GM23338 (cell line): ENCODE results near the gene NUP214. TPM values are rescaled to one million over a fixed set of nuclear protein-coding genes. Genes with fewer than 3 reads are reported as not detected.

ENCODE experiments used
- ATAC-seq: fragments of 200-7000 bp; cut with Tn5 transposase; 3 replicates; pipeline ENCODE4 v1.9.1; 2020
- DNase-seq: peaks from one replicate; pipeline ENCODE4 v3.0.0-alpha.2; 2015; ENCODE audit warnings: low spot score
- H2AFZ ChIP-seq: fragments of 200-600 bp; sonication (generic); 2 replicates; pipeline ENCODE4 v1.8.0; 2016; ENCODE audit warnings: antibody characterized with exemption, mild to moderate bottlenecking, moderate library complexity
- H3F3A ChIP-seq: fragments of 200-600 bp; sonication (generic); replicated peaks from 2 replicates; pipeline ENCODE4 v1.8.0; 2017; ENCODE audit warnings: antibody characterized with exemption, mixed run types, low read depth
- H3K27ac ChIP-seq: fragments of 200-600 bp; sonication (generic); 2 replicates; pipeline ENCODE4 v1.6.1; 2016; ENCODE audit warnings: low read depth
- H3K27me3 ChIP-seq: fragments of 200-600 bp; sonication (generic); 2 replicates; pipeline ENCODE4 v1.8.0; 2016; ENCODE audit warnings: mild to moderate bottlenecking, mixed run types, moderate library complexity; ENCODE audit not compliant: insufficient read depth
- H3K36me3 ChIP-seq: fragments of 200-600 bp; sonication (generic); 2 replicates; pipeline ENCODE4 v1.8.0; 2016; ENCODE audit warnings: mild to moderate bottlenecking; ENCODE audit not compliant: insufficient read depth
- H3K4me1 ChIP-seq: fragments of 200-600 bp; sonication (generic); 2 replicates; pipeline ENCODE4 v1.8.0; 2016; ENCODE audit warnings: mild to moderate bottlenecking, moderate library complexity; ENCODE audit not compliant: insufficient read depth
- H3K4me2 ChIP-seq: fragments of 200-600 bp; sonication (generic); 2 replicates; pipeline ENCODE4 v1.7.1; 2017; ENCODE audit warnings: mixed run types
- H3K4me3 ChIP-seq: fragments of 200-600 bp; sonication (generic); 2 replicates; pipeline ENCODE4 v1.6.1; 2016; ENCODE audit warnings: mixed run types
- H3K79me2 ChIP-seq: fragments of 200-600 bp; sonication (generic); replicated peaks from 2 replicates; pipeline ENCODE4 v1.8.0; 2017; ENCODE audit warnings: mild to moderate bottlenecking; ENCODE audit not compliant: insufficient read depth
- H3K9me2 ChIP-seq: fragments of 200-600 bp; sonication (generic); 2 replicates; pipeline ENCODE4 v1.8.0; 2017; ENCODE audit not compliant: insufficient read depth
- H4K20me1 ChIP-seq: fragments of 200-600 bp; sonication (generic); replicated peaks from 2 replicates; pipeline ENCODE4 v1.8.0; 2017; ENCODE audit warnings: mild to moderate bottlenecking; ENCODE audit not compliant: insufficient read depth
- H3K27ac Mint-ChIP-seq: 2 replicates; pipeline ENCODE4 v1.8.0; 2020; ENCODE audit warnings: inconsistent platforms, mild to moderate bottlenecking, moderate library complexity, mixed read lengths
- H3K27me3 Mint-ChIP-seq: 3 replicates; pipeline ENCODE4 v1.8.0; 2022; ENCODE audit warnings: low read depth, mild to moderate bottlenecking, moderate library complexity, mixed read lengths, inconsistent platforms; ENCODE audit not compliant: insufficient read depth, poor library complexity
- H3K36me3 Mint-ChIP-seq: 3 replicates; pipeline ENCODE4 v1.8.0; 2021; ENCODE audit warnings: low read depth, mild to moderate bottlenecking, inconsistent platforms, moderate library complexity, mixed read lengths
- H3K4me1 Mint-ChIP-seq: 3 replicates; pipeline ENCODE4 v1.8.0; 2020; ENCODE audit warnings: mild to moderate bottlenecking, inconsistent platforms, mixed read lengths
- H3K4me3 Mint-ChIP-seq: 3 replicates; pipeline ENCODE4 v1.8.0; 2021; ENCODE audit warnings: moderate library complexity, mild to moderate bottlenecking, inconsistent platforms, mixed read lengths
- H3K9me3 Mint-ChIP-seq: 3 replicates; pipeline ENCODE4 v1.8.0; 2020; ENCODE audit warnings: moderate library complexity, mild to moderate bottlenecking, inconsistent platforms, mixed read lengths
- CREB1 ChIP-seq: fragments of 250-450 bp; sonication (Bioruptor Pico); IDR thresholded peaks from 2 replicates; pipeline ENCODE4 v1.5.0; 2020; ENCODE audit warnings: low read depth, mild to moderate bottlenecking, moderate library complexity
- CTCF ChIP-seq, 2 experiments: fragments of 200-600 bp in 1 of 2; sonication (generic) in 1 of 2; conservative IDR thresholded peaks; 2 replicates each; pipeline versions ENCODE4 v1.5.1 to v1.6.1; 2016 to 2017; ENCODE audit warnings: antibody characterized with exemption in 2 of 2, low read depth in 2 of 2, mild to moderate bottlenecking in 2 of 2, moderate library complexity in 1 of 2
- ETS1 ChIP-seq: IDR thresholded peaks from 2 replicates; pipeline ENCODE4 v1.6.1; 2016; ENCODE audit warnings: antibody characterized with exemption
- EZH2 ChIP-seq: fragments of 200-600 bp; sonication (generic); IDR thresholded peaks from one replicate; pipeline ENCODE4 v1.8.0; 2017; ENCODE audit warnings: antibody characterized with exemption, mild to moderate bottlenecking, low read depth; ENCODE audit not compliant: unreplicated experiment
- EZH2phosphoT487 ChIP-seq: fragments of 200-600 bp; sonication (generic); IDR thresholded peaks from one replicate; pipeline ENCODE4 v1.8.1; 2018; ENCODE audit warnings: antibody characterized with exemption; ENCODE audit not compliant: unreplicated experiment
- JUNB ChIP-seq: IDR thresholded peaks from one replicate; pipeline ENCODE4 v1.6.1; 2016; ENCODE audit warnings: antibody characterized with exemption; ENCODE audit not compliant: unreplicated experiment
- NANOG ChIP-seq: IDR thresholded peaks from 2 replicates; pipeline ENCODE4 v1.6.1; 2016; ENCODE audit warnings: antibody characterized with exemption, borderline replicate concordance
- POLR2AphosphoS5 ChIP-seq: IDR thresholded peaks from 2 replicates; pipeline ENCODE4 v1.6.1; 2016; ENCODE audit warnings: antibody characterized with exemption, low read depth
- REST ChIP-seq: IDR thresholded peaks from one replicate; pipeline ENCODE4 v1.6.1; 2018; ENCODE audit warnings: antibody characterized with exemption; ENCODE audit not compliant: unreplicated experiment
- STAT1 ChIP-seq: IDR thresholded peaks from one replicate; pipeline ENCODE4 v1.6.1; 2016; ENCODE audit warnings: antibody characterized with exemption; ENCODE audit not compliant: unreplicated experiment
- ZNF114 ChIP-seq: fragments of 250-450 bp; sonication (Bioruptor Pico); IDR thresholded peaks from 2 replicates; pipeline ENCODE4 v1.5.0; 2020; ENCODE audit warnings: mild to moderate bottlenecking, moderate library complexity
- ZNF331 ChIP-seq: fragments of 250-450 bp; sonication (Bioruptor Pico); IDR thresholded peaks from 2 replicates; pipeline ENCODE4 v1.5.0; 2020; ENCODE audit warnings: low read depth, mild to moderate bottlenecking, moderate library complexity
- polyA plus RNA-seq: library from polyadenylated mRNA; unstranded; fragments of >200 nt; fragmentation: Nextera tagmentation; extraction: Ambion mirVana; gene quantifications from 2 replicates; pipeline ENCODE4 v1.2.1, GENCODE V29; 2016
- total RNA-seq: library from RNA; depleted of rRNA; stranded (reverse); fragments of >200 nt; shearing (Covaris generic); gene quantifications from 2 replicates; pipeline ENCODE4 v1.2.3, GENCODE V29; 2014

Gene NUP214
- total and polyA plus RNA-seq, 2 experiments from 2014 or later = 36.0 to 57.0 TPM

GRCh38 chr9:131236761-131237160 is 111.4 kb downstream of the NUP214 start (continued):
- TF ChIP-seq REST = no peak

GRCh38 chr9:131237291-131237690 is 111.9 kb downstream of the NUP214 start:
- H3K27me3 Mint-ChIP-seq = peaks cover 9% of the 10 kb centered on the region
- H3F3A ChIP-seq = no peaks in the 10 kb centered on the region; the same call in 1 of the 2 replicates
- H2AFZ ChIP-seq = no peak overlapping the region
- peaks cover 19% of the 10 kb centered on the region for H3K4me1 ChIP-seq
- no peaks in the 10 kb centered on the region for H3K9me2 ChIP-seq
- H3K9me3 Mint-ChIP-seq = peaks cover 2% of the 10 kb centered on the region; the same call in 1 of the 3 replicates
- no peak overlapping the region for H3K4me3 ChIP-seq
- ATAC-seq (no peak), DNase-seq (no peak)
- H3K36me3 ChIP-seq = peaks cover 3% of the 10 kb centered on the region; the same call in 1 of the 2 replicates
- peaks cover 26% of the 10 kb centered on the region for H3K4me1 Mint-ChIP-seq
- no peak overlapping the region for H3K4me2 ChIP-seq
- H4K20me1 ChIP-seq = no peaks in the 10 kb centered on the region; the same call in 1 of the 2 replicates
- H3K27ac ChIP-seq = 0 out of 2 replicates have a peak overlapping the region, but pooled peaks have one; percentile 73
- H3K4me3 Mint-ChIP-seq = no peak overlapping the region
- no peak overlapping the region for H3K27ac Mint-ChIP-seq
- no peaks in the 10 kb centered on the region for H3K27me3 ChIP-seq
- H3K79me2 ChIP-seq = no peaks in the 10 kb centered on the region
- peaks cover 20% of the 10 kb centered on the region; the same call in 2 of the 3 replicates for H3K36me3 Mint-ChIP-seq
- no peak for TF ChIP-seq CTCF (conservative IDR thresholded peaks at IDR 0.05; ENCODE audit: low read depth in 2 of 2)
- no peak for TF ChIP-seq STAT1
- TF ChIP-seq POLR2AphosphoS5 = no peak
- no peak for TF ChIP-seq CREB1
- TF ChIP-seq NANOG = no peak
- no peak for TF ChIP-seq JUNB
- TF ChIP-seq ZNF114 = no peak
- TF ChIP-seq EZH2 = no peak
- TF ChIP-seq REST = no peak
- TF ChIP-seq ZNF331 (CRISPR knock-in tag) = no peak
- TF ChIP-seq ETS1 = no peak
- TF ChIP-seq EZH2phosphoT487 = no peak
